ENCODE results near the gene CDIPT. TPM values are rescaled to one million over a fixed set of nuclear protein-coding genes. Genes with fewer than 3 reads are reported as not detected.
A peak's percentile ranks its signal among the peaks of the same experiment; 100 is the strongest.

Gene CDIPT
- total and polyA plus RNA-seq, 2 of the 13 experiments (the other 11 are each of a cell fraction or from before 2014, with no cell fraction given): 54.9 to 97.5 TPM

DNA sequence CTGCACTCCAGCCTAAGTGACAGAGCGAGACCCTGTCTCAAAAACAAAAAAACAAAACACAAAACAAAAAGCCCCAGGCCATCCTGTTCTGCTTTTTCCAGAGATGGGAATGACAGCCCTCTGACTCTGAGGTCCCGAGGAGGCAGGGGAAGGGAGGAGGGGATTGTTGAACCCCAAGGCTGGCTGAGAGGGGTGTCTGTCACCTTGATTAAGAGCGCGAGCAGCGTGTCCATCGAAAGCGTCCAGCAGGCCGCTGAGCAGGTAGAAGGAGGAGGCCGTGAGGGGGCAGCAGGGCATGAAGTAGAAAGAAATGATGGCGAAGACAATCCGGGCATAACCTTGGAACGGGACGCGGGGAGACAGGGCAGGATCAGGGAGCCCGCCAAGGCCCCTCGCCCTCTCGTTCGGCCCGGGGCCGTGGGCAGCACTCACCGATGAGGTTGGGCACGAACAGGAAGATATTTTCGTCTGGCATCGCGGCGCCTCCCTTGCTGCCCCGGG is 593 bp downstream of the CDIPT start (continued):
- 0 out of 2 replicates have a peak, but pooled peaks have one; percentile 69 for TF ChIP-seq NR1H2 (CRISPR knock-in tag; IDR thresholded peaks at IDR 0.05; ENCODE audit: borderline replicate concordance, low read depth)
- peak; percentile 59 for TF ChIP-seq STAG1 (CRISPR knock-in tag; IDR thresholded peaks at IDR 0.05)
- TF ChIP-seq, protein P1, sequence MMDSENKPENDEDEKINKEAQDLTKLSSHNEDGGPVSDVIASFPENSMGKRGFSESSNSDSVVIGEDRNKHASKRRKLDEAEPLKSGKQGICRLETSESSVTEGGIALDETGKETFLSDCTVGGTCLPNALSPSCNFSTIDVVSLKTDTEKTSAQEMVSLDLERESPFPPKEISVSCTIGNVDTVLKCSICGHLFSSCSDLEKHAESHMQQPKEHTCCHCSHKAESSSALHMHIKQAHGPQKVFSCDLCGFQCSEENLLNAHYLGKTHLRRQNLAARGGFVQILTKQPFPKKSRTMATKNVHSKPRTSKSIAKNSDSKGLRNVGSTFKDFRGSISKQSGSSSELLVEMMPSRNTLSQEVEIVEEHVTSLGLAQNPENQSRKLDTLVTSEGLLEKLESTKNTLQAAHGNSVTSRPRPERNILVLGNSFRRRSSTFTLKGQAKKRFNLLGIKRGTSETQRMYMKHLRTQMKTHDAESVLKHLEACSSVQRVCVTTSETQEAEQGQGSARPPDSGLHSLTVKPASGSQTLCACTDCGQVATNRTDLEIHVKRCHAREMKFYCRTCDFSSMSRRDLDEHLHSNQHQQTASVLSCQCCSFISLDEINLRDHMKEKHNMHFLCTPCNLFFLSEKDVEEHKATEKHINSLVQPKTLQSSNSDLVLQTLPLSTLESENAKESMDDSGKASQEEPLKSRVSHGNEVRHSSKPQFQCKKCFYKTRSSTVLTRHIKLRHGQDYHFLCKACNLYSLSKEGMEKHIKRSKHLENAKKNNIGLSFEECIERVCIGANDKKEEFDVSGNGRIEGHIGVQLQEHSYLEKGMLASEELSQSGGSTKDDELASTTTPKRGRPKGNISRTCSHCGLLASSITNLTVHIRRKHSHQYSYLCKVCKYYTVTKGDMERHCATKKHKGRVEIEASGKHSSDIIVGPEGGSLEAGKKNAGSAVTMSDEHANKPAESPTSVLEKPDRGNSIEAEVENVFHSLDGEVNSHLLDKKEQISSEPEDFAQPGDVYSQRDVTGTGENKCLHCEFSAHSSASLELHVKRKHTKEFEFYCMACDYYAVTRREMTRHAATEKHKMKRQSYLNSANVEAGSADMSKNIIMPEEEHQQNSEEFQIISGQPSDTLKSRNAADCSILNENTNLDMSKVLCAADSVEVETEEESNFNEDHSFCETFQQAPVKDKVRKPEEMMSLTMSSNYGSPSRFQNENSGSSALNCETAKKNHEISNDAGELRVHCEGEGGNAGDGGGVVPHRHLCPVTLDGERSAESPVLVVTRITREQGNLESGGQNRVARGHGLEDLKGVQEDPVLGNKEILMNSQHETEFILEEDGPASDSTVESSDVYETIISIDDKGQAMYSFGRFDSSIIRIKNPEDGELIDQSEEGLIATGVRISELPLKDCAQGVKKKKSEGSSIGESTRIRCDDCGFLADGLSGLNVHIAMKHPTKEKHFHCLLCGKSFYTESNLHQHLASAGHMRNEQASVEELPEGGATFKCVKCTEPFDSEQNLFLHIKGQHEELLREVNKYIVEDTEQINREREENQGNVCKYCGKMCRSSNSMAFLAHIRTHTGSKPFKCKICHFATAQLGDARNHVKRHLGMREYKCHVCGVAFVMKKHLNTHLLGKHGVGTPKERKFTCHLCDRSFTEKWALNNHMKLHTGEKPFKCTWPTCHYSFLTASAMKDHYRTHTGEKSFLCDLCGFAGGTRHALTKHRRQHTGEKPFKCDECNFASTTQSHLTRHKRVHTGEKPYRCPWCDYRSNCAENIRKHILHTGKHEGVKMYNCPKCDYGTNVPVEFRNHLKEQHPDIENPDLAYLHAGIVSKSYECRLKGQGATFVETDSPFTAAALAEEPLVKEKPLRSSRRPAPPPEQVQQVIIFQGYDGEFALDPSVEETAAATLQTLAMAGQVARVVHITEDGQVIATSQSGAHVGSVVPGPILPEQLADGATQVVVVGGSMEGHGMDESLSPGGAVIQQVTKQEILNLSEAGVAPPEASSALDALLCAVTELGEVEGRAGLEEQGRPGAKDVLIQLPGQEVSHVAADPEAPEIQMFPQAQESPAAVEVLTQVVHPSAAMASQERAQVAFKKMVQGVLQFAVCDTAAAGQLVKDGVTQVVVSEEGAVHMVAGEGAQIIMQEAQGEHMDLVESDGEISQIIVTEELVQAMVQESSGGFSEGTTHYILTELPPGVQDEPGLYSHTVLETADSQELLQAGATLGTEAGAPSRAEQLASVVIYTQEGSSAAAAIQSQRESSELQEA (CRISPR knock-in tag; IDR thresholded peaks at IDR 0.05; ENCODE audit: not compliant biosample characterization): peak; percentile 52
- no peak for TF ChIP-seq ZNF550 (CRISPR knock-in tag; IDR thresholded peaks at IDR 0.05; ENCODE audit: borderline replicate concordance)
- peak; percentile 40; the same call in 1 of the 2 replicates for TF ChIP-seq ZNF446 (CRISPR knock-in tag; IDR thresholded peaks at IDR 0.05)
- TF ChIP-seq GATA4 (IDR thresholded peaks at IDR 0.05; ENCODE audit: borderline replicate concordance, low read depth): no peak
- TF ChIP-seq ZFP82 (CRISPR knock-in tag; IDR thresholded peaks at IDR 0.05; ENCODE audit: borderline replicate concordance): peak; percentile 0; the same call in 1 of the 2 replicates
- peak; percentile 37 for TF ChIP-seq TEAD3 (CRISPR knock-in tag; optimal IDR thresholded peaks at IDR 0.05; ENCODE audit: borderline replicate concordance)
- TF ChIP-seq, protein P2, sequence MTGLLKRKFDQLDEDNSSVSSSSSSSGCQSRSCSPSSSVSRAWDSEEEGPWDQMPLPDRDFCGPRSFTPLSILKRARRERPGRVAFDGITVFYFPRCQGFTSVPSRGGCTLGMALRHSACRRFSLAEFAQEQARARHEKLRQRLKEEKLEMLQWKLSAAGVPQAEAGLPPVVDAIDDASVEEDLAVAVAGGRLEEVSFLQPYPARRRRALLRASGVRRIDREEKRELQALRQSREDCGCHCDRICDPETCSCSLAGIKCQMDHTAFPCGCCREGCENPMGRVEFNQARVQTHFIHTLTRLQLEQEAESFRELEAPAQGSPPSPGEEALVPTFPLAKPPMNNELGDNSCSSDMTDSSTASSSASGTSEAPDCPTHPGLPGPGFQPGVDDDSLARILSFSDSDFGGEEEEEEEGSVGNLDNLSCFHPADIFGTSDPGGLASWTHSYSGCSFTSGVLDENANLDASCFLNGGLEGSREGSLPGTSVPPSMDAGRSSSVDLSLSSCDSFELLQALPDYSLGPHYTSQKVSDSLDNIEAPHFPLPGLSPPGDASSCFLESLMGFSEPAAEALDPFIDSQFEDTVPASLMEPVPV (CRISPR knock-in tag; IDR thresholded peaks at IDR 0.05): 0 out of 2 replicates have a peak, but pooled peaks have one; percentile 1
- peak; percentile 37; the same call in 1 of the 2 replicates for TF ChIP-seq CAMTA2 (CRISPR knock-in tag; IDR thresholded peaks at IDR 0.05; ENCODE audit: borderline replicate concordance)
- no peak for TF ChIP-seq ZNF557 (CRISPR knock-in tag; IDR thresholded peaks at IDR 0.05)
- TF ChIP-seq ZNF124 (CRISPR knock-in tag; IDR thresholded peaks at IDR 0.05): no peak
- TF ChIP-seq, protein P3, sequence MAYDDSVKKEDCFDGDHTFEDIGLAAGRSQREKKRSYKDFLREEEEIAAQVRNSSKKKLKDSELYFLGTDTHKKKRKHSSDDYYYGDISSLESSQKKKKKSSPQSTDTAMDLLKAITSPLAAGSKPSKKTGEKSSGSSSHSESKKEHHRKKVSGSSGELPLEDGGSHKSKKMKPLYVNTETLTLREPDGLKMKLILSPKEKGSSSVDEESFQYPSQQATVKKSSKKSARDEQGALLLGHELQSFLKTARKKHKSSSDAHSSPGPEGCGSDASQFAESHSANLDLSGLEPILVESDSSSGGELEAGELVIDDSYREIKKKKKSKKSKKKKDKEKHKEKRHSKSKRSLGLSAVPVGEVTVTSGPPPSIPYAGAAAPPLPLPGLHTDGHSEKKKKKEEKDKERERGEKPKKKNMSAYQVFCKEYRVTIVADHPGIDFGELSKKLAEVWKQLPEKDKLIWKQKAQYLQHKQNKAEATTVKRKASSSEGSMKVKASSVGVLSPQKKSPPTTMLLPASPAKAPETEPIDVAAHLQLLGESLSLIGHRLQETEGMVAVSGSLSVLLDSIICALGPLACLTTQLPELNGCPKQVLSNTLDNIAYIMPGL (CRISPR knock-in tag; IDR thresholded peaks at IDR 0.05; ENCODE audit: borderline replicate concordance in 1 of 2, low read depth in 1 of 2): peak; percentile 19 to 49; a peak in 1 of 4 replicates
- peak; percentile 95; the same call in 1 of the 2 replicates for TF ChIP-seq ZNF235 (CRISPR knock-in tag; IDR thresholded peaks at IDR 0.05; ENCODE audit: borderline replicate concordance)
- no peak for TF ChIP-seq MEIS2 (CRISPR knock-in tag; IDR thresholded peaks at IDR 0.05)
